Mesothelial cell of epicardium (in vitro differentiated cells): ENCODE results near the gene EZH2. TPM values are rescaled to one million over a fixed set of nuclear protein-coding genes. Genes with fewer than 3 reads are reported as not detected.

ENCODE experiments used
- DNase-seq, 2 experiments: peaks; one replicate each; pipeline ENCODE4 v3.0.0; 2021; ENCODE audit warnings: low spot score in 2 of 2; ENCODE audit not compliant: unreplicated experiment in 2 of 2
- H3K27ac Mint-ChIP-seq: 2 replicates; pipeline ENCODE4 v1.8.0; 2021; ENCODE audit warnings: mixed read lengths
- H3K27me3 Mint-ChIP-seq: 2 replicates; pipeline ENCODE4 v1.8.0; 2021; ENCODE audit warnings: low read depth, mixed read lengths
- H3K36me3 Mint-ChIP-seq: 2 replicates; pipeline ENCODE4 v1.8.0; 2021; ENCODE audit warnings: mixed read lengths
- H3K4me1 Mint-ChIP-seq: 2 replicates; pipeline ENCODE4 v1.8.0; 2021; ENCODE audit warnings: mixed read lengths
- H3K4me3 Mint-ChIP-seq: 2 replicates; pipeline ENCODE4 v1.8.0; 2021; ENCODE audit warnings: mild to moderate bottlenecking, moderate library complexity, mixed read lengths
- H3K9me3 Mint-ChIP-seq: 2 replicates; pipeline ENCODE4 v1.8.0; 2021; ENCODE audit warnings: mixed read lengths
- CTCF ChIP-seq: fragments of 200-600 bp; sonication (generic); IDR thresholded peaks from one replicate; pipeline ENCODE4 v1.5.0; 2021; ENCODE audit warnings: antibody characterized with exemption; ENCODE audit not compliant: unreplicated experiment
- total RNA-seq: library from RNA; stranded (reverse); gene quantifications from 3 replicates; pipeline ENCODE4 v1.2.1, GENCODE V29; 2021

EZH2 gene
- total RNA-seq, 1 donor from 2014 or later = 29.2 TPM

- H3K27me3 Mint-ChIP-seq = no peaks in the 10 kb centered on the region
- H3K4me3 Mint-ChIP-seq = no peak overlapping the region
- H3K27ac Mint-ChIP-seq = peak overlapping the region; percentile 85
- H3K36me3 Mint-ChIP-seq = no peaks in the 10 kb centered on the region
- peaks cover 34% of the 10 kb centered on the region for H3K4me1 Mint-ChIP-seq
- no peak for DNase-seq
- no peaks in the 10 kb centered on the region for H3K9me3 Mint-ChIP-seq
- TF ChIP-seq CTCF = no peak
Measured at GRCh38 chr7:148849393-148850098, 34.5 kb downstream of the EZH2 start.

- Mint-ChIP-seq H3K9me3 (no peaks in the 10 kb centered on the region), H3K4me1 (peaks cover 34% of the 10 kb centered on the region), H3K4me3 (no peak overlapping the region), H3K27ac (peak overlapping the region; percentile 87), H3K36me3 (no peaks in the 10 kb centered on the region), H3K27me3 (no peaks in the 10 kb centered on the region)
- TF ChIP-seq CTCF = no peak
- no peak for DNase-seq
Measured at GRCh38 chr7:148847815-148848734, 36.0 kb downstream of the EZH2 start.

GRCh38 chr7:148838905-148839304 lies 45.2 kb downstream of the EZH2 start:
- H3K36me3 Mint-ChIP-seq = peaks cover 25% of the 10 kb centered on the region
- no peak overlapping the region for H3K27ac Mint-ChIP-seq
- no peak overlapping the region for H3K4me3 Mint-ChIP-seq
- no peaks in the 10 kb centered on the region for H3K9me3 Mint-ChIP-seq
- no peaks in the 10 kb centered on the region for H3K4me1 Mint-ChIP-seq
- H3K27me3 Mint-ChIP-seq = no peaks in the 10 kb centered on the region
- no peak for TF ChIP-seq CTCF
- DNase-seq = no peak

- H3K27me3 Mint-ChIP-seq = no peaks in the 10 kb centered on the region
- DNase-seq = no peak
- H3K27ac Mint-ChIP-seq = no peak overlapping the region
- no peak overlapping the region for H3K4me3 Mint-ChIP-seq
- no peak for TF ChIP-seq CTCF
- no peaks in the 10 kb centered on the region for H3K4me1 Mint-ChIP-seq
- peaks cover 29% of the 10 kb centered on the region for H3K36me3 Mint-ChIP-seq
- no peaks in the 10 kb centered on the region for H3K9me3 Mint-ChIP-seq
Measured at GRCh38 chr7:148835854-148836253, 48.2 kb downstream of the EZH2 start.

GRCh38 chr7:148834605-148835004 lies 49.5 kb downstream of the EZH2 start:
- H3K27ac Mint-ChIP-seq = no peak overlapping the region
- no peaks in the 10 kb centered on the region for H3K27me3 Mint-ChIP-seq
- H3K4me3 Mint-ChIP-seq = no peak overlapping the region
- no peak for DNase-seq
- H3K36me3 Mint-ChIP-seq = peaks cover 29% of the 10 kb centered on the region
- no peak for TF ChIP-seq CTCF
- no peaks in the 10 kb centered on the region for H3K9me3 Mint-ChIP-seq
- no peaks in the 10 kb centered on the region for H3K4me1 Mint-ChIP-seq
